Erythroblast (primary cell): Measurements from ENCODE around the gene CHST10.

ENCODE experiments used
- GATA1 ChIP-seq: IDR thresholded peaks from 2 replicates; pipeline ENCODE4 v1.6.1; 2011; ENCODE audit warnings: low read depth, mild to moderate bottlenecking, control low read depth, low read length, moderate library complexity
- POLR2A ChIP-seq: IDR thresholded peaks from 2 replicates; pipeline ENCODE4 v1.6.1; 2011; ENCODE audit warnings: mild to moderate bottlenecking, low read length

DNA sequence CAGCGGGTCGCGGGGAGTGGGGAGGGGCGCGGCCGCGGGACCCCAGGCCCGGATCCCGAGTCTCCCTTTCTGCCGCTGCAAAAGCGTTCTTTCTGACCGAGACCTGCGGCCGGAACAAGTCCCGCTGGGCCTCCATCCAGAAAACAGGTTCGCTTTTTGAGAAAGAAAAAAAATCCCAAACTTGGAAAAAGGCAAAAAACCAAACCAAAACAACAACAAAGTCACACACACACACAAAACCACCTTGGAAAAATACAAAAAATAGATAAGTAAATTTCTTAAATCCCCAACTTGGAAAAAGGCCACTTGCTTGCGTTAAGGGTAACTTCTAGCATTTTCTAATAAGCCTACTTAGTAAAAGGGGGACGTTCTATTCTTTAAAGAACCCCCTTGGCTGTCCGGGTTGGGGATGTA lies 250 bp upstream of the CHST10 start:
- TF ChIP-seq POLR2A: no peak
- no peak for TF ChIP-seq GATA1
